GM19035 (cell line): ENCODE measurements around the gene NFYC.
A peak's percentile ranks its signal among the peaks of the same experiment; 100 is the strongest.

Source experiments
- ATAC-seq: cut with Tn5 transposase; IDR thresholded peaks from one replicate; pipeline ENCODE4 v1.9.1; 2021; ENCODE audit not compliant: unreplicated experiment

NFYC gene

GRCh38 chr1:40818264-40818961 lies 126.9 kb downstream of the NFYC start:
- peak; percentile 75 for ATAC-seq

DNA sequence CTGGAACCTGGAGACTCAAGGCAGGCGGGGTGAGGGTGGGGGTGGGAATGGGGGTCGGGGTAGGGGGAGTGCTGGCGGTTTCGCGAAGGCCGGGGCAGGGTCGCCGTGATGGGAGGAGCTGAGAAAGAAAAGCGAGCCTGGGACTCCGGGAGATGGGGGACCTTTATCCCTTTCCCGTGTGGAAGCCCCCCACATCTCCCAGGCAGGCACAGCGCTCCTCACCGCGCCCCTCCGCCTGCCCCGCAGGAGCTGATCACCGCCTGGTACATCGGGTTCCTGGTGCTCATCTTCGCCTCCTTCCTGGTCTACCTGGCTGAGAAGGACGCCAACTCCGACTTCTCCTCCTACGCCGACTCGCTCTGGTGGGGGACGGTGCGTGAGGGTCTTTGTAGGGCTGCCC lies 127.6 kb downstream of the NFYC start:
- ATAC-seq = no peak

GRCh38 chr1:40820251-40820797 lies 128.8 kb downstream of the NFYC start:
- no peak for ATAC-seq
